CMK (cell line): ENCODE data around the gene METTL24.

ENCODE experiments used
- DNase-seq: peaks from one replicate; pipeline ENCODE4 v3.0.0-alpha.2; 2010; ENCODE audit warnings: low read depth

Gene METTL24

DNA sequence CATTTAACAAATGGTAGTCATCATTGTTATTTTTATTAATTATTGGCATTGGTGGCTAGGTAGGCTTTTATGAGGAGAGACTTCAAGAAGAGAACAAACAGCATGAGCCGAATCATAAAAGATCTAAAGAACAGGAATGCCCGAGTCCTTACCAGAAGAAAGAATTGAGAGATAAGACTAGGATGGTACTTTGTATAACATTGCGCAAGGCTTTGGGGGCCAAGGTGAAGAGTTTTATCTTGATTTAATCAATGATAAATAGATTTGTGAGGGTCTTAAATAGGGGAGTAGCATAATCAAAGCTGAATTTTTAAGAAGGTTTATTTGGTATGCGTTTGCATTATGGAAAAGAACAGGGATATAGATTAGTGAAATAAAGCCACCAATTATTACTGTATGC, 162.5 kb downstream of the METTL24 start:
- DNase-seq, result no peak
